Choroid plexus epithelial cell (primary cell): ENCODE measurements around the gene GPRC5A.

Experiments
- DNase-seq: peaks from one replicate; pipeline ENCODE4 v3.0.0-alpha.2; 2010; ENCODE audit warnings: low read depth
- H3K4me3 ChIP-seq: 2 replicates; pipeline ENCODE4 v1.5.1; 2011; ENCODE audit warnings: low read depth, mild to moderate bottlenecking, control low read depth, low read length, moderate library complexity
- CTCF ChIP-seq: conservative IDR thresholded peaks from 2 replicates; pipeline ENCODE4 v1.5.1; 2011; ENCODE audit warnings: low read depth, mild to moderate bottlenecking, control low read depth, inconsistent platforms, low read length, moderate library complexity

Gene GPRC5A

GRCh38 chr12:12909995-12910420 lies 18.6 kb downstream of the GPRC5A start:
- no peak overlapping the region for H3K4me3 ChIP-seq
- TF ChIP-seq CTCF, result no peak
- peak; percentile 72 for DNase-seq

- TF ChIP-seq CTCF, result no peak
- H3K4me3 ChIP-seq, result no peak overlapping the region
- no peak for DNase-seq
These were observed 21.3 kb downstream of the GPRC5A start for GRCh38 chr12:12912711-12913110.

- TF ChIP-seq CTCF, result no peak
- H3K4me3 ChIP-seq, result no peak overlapping the region
- no peak for DNase-seq
These were observed 24.3 kb downstream of the GPRC5A start for GRCh38 chr12:12915656-12916055.

GRCh38 chr12:12916135-12916944 lies 25.0 kb downstream of the GPRC5A start:
- H3K4me3 ChIP-seq, result no peak overlapping the region
- peak; percentile 86 for DNase-seq
- peak; percentile 97 for TF ChIP-seq CTCF

GRCh38 chr12:12917517-12917916 lies 26.2 kb downstream of the GPRC5A start:
- DNase-seq, result no peak
- no peak overlapping the region for H3K4me3 ChIP-seq
- no peak for TF ChIP-seq CTCF

- H3K4me3 ChIP-seq, result no peak overlapping the region
- no peak for TF ChIP-seq CTCF
- no peak for DNase-seq
These were observed 27.5 kb downstream of the GPRC5A start for GRCh38 chr12:12918781-12919389.
